ENCODE measurements around the gene COL1A2. TPM values are rescaled to one million over a fixed set of nuclear protein-coding genes. Genes with fewer than 3 reads are reported as not detected.
A peak's percentile ranks its signal among the peaks of the same experiment; 100 is the strongest.

COL1A2 gene
- 1,000 to 10,000 TPM; 4,065 to 6,689 (median 5,254) TPM for polyA plus RNA-seq (ENCODE audit: insufficient read length in 10 of 10)
- long read RNA-seq, donor 1, transcript COL1A2-203 (4 exons, 1,123 nt) = major isoform, 70 of 3,127 reads
- long read RNA-seq, donor 1, transcript COL1A2-209 (3 exons, 380 nt) = minor isoform, 5 of 3,127 reads
- long read RNA-seq, donor 1, transcript COL1A2-205 (4 exons, 656 nt) = minor isoform, 49 of 3,127 reads
- long read RNA-seq, donor 1, transcript COL1A2-212 (9 exons, 962 nt) = minor isoform, 10 of 3,127 reads
- long read RNA-seq, donor 1, partial matches to known transcripts = 2,698 of 3,127 reads
- long read RNA-seq, donor 1, other reads (novel, unspliced or antisense) = 288 of 3,127 reads
- long read RNA-seq, donor 2, transcript COL1A2-203 (4 exons, 1,123 nt) = major isoform, 46 of 1,078 reads
- long read RNA-seq, donor 2, transcript COL1A2-205 (4 exons, 656 nt) = minor isoform, 27 of 1,078 reads
- long read RNA-seq, donor 2, partial matches to known transcripts = 822 of 1,078 reads
- long read RNA-seq, donor 2, other reads (novel, unspliced or antisense) = 180 of 1,078 reads
- long read RNA-seq, donor 3 = 0 reads
- long read RNA-seq, donor 4, transcript COL1A2-205 (4 exons, 656 nt) = minor isoform, 35 of 3,816 reads
- long read RNA-seq, donor 4, transcript COL1A2-210 (5 exons, 594 nt) = minor isoform, 7 of 3,816 reads
- long read RNA-seq, donor 4, transcript COL1A2-203 (4 exons, 1,123 nt) = major isoform, 95 of 3,816 reads
- long read RNA-seq, donor 4, partial matches to known transcripts = 3,638 of 3,816 reads
- long read RNA-seq, donor 4, other reads (novel, unspliced or antisense) = 32 of 3,816 reads
- long read RNA-seq, donor 5, transcript COL1A2-205 (4 exons, 656 nt) = minor isoform, 71 of 2,792 reads
- long read RNA-seq, donor 5, transcript COL1A2-203 (4 exons, 1,123 nt) = major isoform, 107 of 2,792 reads
- long read RNA-seq, donor 5, partial matches to known transcripts = 2,195 of 2,792 reads
- long read RNA-seq, donor 5, other reads (novel, unspliced or antisense) = 408 of 2,792 reads
- long read RNA-seq, donor 6, transcript COL1A2-205 (4 exons, 656 nt) = minor isoform, 65 of 4,375 reads
- long read RNA-seq, donor 6, transcript COL1A2-212 (9 exons, 962 nt) = minor isoform, 5 of 4,375 reads
- long read RNA-seq, donor 6, transcript COL1A2-203 (4 exons, 1,123 nt) = major isoform, 119 of 4,375 reads
- long read RNA-seq, donor 6, partial matches to known transcripts = 3,760 of 4,375 reads
- long read RNA-seq, donor 6, other reads (novel, unspliced or antisense) = 419 of 4,375 reads
- long read RNA-seq, donor 7, transcript COL1A2-210 (5 exons, 594 nt) = minor isoform, 5 of 3,481 reads
- long read RNA-seq, donor 7, transcript COL1A2-205 (4 exons, 656 nt) = minor isoform, 52 of 3,481 reads
- long read RNA-seq, donor 7, transcript COL1A2-203 (4 exons, 1,123 nt) = major isoform, 60 of 3,481 reads
- long read RNA-seq, donor 7, partial matches to known transcripts = 3,152 of 3,481 reads
- long read RNA-seq, donor 7, other reads (novel, unspliced or antisense) = 205 of 3,481 reads
- long read RNA-seq, donor 8, transcript COL1A2-205 (4 exons, 656 nt) = minor isoform, 58 of 2,525 reads
- long read RNA-seq, donor 8, transcript COL1A2-203 (4 exons, 1,123 nt) = major isoform, 74 of 2,525 reads
- long read RNA-seq, donor 8, partial matches to known transcripts = 2,186 of 2,525 reads
- long read RNA-seq, donor 8, other reads (novel, unspliced or antisense) = 196 of 2,525 reads
- long read RNA-seq, donor 9, transcript COL1A2-205 (4 exons, 656 nt) = major isoform, 8 of 212 reads
- long read RNA-seq, donor 9, transcript COL1A2-203 (4 exons, 1,123 nt) = minor isoform, 7 of 212 reads
- long read RNA-seq, donor 9, partial matches to known transcripts = 158 of 212 reads
- long read RNA-seq, donor 9, other reads (novel, unspliced or antisense) = 38 of 212 reads

- peak; percentile 97 to 99 (median 99) for DNase-seq
Observed at GRCh38 chr7:94394437-94395140, at the start of gene COL1A2. Gene COL1A2, plus strand, starts transcription at chr7:94394895. Its CDS starts 137 bp downstream, at chr7:94395032.

GRCh38 chr7:94345907-94346306 lies 48.8 kb upstream of the COL1A2 start:
- DNase-seq = no peak

GRCh38 chr7:94348142-94348541 lies 46.6 kb upstream of the COL1A2 start:
- DNase-seq = peak; percentile 91 to 97 (median 95)

GRCh38 chr7:94350734-94351133 lies 44.0 kb upstream of the COL1A2 start:
- no peak for DNase-seq

- DNase-seq = no peak
Observed at GRCh38 chr7:94351703-94352102, 43.0 kb upstream of the COL1A2 start.

- DNase-seq = no peak
Observed at GRCh38 chr7:94352887-94353286, 41.8 kb upstream of the COL1A2 start.

GRCh38 chr7:94354953-94355352 lies 39.7 kb upstream of the COL1A2 start:
- peak in 2 of 3 donors; percentile 55 to 77 for DNase-seq

GRCh38 chr7:94355454-94355853 lies 39.2 kb upstream of the COL1A2 start:
- DNase-seq = peak; percentile 77 to 90 (median 78)

GRCh38 chr7:94357076-94357475 lies 37.6 kb upstream of the COL1A2 start:
- DNase-seq = no peak

- DNase-seq = no peak
Observed at GRCh38 chr7:94360926-94361325, 33.8 kb upstream of the COL1A2 start.

- no peak for DNase-seq
Observed at GRCh38 chr7:94362276-94362675, 32.4 kb upstream of the COL1A2 start.

- DNase-seq = no peak
Observed at GRCh38 chr7:94364816-94365215, 29.9 kb upstream of the COL1A2 start.

GRCh38 chr7:94366163-94366562 lies 28.5 kb upstream of the COL1A2 start:
- DNase-seq = no peak

- no peak for DNase-seq
Observed at GRCh38 chr7:94366832-94367231, 27.9 kb upstream of the COL1A2 start.

- no peak for DNase-seq
Observed at GRCh38 chr7:94367949-94368348, 26.7 kb upstream of the COL1A2 start.

GRCh38 chr7:94368371-94368791 lies 26.3 kb upstream of the COL1A2 start:
- DNase-seq = peak; percentile 90 to 96 (median 92)

- DNase-seq = peak; percentile 93 to 95 (median 94)
Observed at GRCh38 chr7:94374231-94374630, 20.5 kb upstream of the COL1A2 start.

GRCh38 chr7:94374721-94375566 lies 19.8 kb upstream of the COL1A2 start:
- DNase-seq = peak; percentile 96 to 98 (median 96)

GRCh38 chr7:94375691-94376090 lies 19.0 kb upstream of the COL1A2 start:
- DNase-seq = peak; percentile 88 to 97 (median 95)
